ENCODE results near the gene HAAO. TPM values are rescaled to one million over a fixed set of nuclear protein-coding genes. Genes with fewer than 3 reads are reported as not detected.

The HAAO gene
- total RNA-seq, 2 donors from 2014 or later = 25.3 to 33.7 TPM

DNA sequence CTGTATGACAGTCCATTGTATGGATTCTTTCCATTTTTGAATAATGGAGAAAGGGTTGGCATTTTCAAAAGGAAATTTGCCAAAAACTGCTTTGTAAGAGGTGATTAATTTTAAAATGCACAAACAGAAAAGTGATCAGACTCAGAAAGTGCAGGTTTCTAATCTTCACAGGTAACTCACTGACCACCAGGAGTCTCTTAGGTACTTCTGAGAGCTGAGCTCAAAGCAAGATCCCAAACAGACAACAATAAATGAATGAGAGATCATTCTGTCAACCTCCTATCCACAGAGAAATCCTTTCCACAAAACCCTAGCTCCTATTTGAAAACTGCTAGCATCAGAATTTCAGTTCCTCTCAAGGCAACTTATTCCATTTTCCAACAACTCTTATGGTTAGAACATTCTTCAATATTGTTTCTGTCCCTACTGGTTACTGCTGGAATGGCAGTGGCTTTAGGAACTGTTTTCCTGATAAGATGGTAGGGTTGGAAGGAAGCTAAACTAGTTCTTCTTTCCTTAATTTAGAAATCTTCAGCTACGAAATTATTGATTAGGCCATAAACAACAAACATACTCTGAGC lies 20.6 kb upstream of the HAAO start:
- no peak for DNase-seq (ENCODE audit: low spot score)
- H3K27me3 ChIP-seq (replicated peaks; ENCODE audit: insufficient read depth) = no peaks in the 10 kb centered on the region
- TF ChIP-seq, protein P1, sequence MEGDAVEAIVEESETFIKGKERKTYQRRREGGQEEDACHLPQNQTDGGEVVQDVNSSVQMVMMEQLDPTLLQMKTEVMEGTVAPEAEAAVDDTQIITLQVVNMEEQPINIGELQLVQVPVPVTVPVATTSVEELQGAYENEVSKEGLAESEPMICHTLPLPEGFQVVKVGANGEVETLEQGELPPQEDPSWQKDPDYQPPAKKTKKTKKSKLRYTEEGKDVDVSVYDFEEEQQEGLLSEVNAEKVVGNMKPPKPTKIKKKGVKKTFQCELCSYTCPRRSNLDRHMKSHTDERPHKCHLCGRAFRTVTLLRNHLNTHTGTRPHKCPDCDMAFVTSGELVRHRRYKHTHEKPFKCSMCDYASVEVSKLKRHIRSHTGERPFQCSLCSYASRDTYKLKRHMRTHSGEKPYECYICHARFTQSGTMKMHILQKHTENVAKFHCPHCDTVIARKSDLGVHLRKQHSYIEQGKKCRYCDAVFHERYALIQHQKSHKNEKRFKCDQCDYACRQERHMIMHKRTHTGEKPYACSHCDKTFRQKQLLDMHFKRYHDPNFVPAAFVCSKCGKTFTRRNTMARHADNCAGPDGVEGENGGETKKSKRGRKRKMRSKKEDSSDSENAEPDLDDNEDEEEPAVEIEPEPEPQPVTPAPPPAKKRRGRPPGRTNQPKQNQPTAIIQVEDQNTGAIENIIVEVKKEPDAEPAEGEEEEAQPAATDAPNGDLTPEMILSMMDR (IDR thresholded peaks at IDR 0.05) = peak; percentile 56

DNA sequence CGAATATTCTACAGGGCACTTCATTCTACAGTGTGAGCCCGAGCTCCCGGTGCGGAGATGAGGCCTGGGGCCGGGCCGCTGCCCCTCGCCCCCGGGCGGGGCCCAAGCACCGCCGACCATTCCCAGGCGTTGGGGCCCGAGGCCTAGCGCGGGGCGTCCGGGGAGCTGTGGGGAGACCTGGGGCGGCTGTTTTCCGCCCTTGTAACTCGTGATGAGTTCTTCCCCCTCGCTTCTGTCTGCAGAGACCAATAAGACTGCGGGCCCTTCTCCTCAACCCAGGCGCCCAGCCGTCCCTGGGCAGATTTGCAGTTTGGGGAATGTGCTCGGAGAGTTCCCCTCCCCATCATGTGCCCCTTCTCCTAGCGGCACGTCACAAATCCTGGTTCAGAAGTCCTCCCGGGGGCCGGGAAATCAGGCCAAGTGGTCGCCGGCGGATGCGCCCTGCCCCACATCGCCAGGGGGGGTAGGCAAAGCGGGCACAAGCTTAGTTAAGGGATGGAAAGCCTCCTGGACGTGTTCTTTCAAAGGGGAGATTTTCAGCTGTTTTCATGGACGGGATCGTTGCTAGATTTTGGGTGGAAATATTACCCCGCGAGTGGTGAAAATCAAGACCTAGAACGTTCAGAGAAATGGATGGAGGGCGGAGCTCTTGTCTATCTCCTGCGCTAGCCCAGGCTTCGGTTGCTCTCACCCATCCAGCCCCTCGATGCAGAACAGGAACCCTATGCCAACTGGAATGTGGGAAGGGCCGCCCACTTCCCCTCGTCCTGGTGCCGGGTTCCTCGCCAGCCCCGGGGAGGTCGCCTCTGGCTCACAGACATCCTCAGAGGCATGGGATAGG lies 18.8 kb upstream of the HAAO start:
- TF ChIP-seq, protein P1 (IDR thresholded peaks at IDR 0.05) = no peak
- peak; percentile 35 for ATAC-seq (ENCODE audit: insufficient number of reproducible peaks, low FRiP score, low read depth)
- H3K36me3 ChIP-seq = no peaks in the 10 kb centered on the region

More for the DNA sequence above, 20.6 kb upstream of the HAAO start:
- H3K4me3 ChIP-seq = no peak overlapping the region
- peaks cover 6 to 13% of the 10 kb centered on the region in 2 donors for H3K4me1 ChIP-seq (ENCODE audit: control insufficient read depth in 1 of 2, low read depth in 2 of 2)
- no peak for ATAC-seq (ENCODE audit: insufficient number of reproducible peaks, low FRiP score, low read depth)
- H3K27ac ChIP-seq = peak overlapping the region in 1 of 2 donors; percentile 2
- H3K36me3 ChIP-seq = no peaks in the 10 kb centered on the region
- no peaks in the 10 kb centered on the region for H3K9me3 ChIP-seq

DNA sequence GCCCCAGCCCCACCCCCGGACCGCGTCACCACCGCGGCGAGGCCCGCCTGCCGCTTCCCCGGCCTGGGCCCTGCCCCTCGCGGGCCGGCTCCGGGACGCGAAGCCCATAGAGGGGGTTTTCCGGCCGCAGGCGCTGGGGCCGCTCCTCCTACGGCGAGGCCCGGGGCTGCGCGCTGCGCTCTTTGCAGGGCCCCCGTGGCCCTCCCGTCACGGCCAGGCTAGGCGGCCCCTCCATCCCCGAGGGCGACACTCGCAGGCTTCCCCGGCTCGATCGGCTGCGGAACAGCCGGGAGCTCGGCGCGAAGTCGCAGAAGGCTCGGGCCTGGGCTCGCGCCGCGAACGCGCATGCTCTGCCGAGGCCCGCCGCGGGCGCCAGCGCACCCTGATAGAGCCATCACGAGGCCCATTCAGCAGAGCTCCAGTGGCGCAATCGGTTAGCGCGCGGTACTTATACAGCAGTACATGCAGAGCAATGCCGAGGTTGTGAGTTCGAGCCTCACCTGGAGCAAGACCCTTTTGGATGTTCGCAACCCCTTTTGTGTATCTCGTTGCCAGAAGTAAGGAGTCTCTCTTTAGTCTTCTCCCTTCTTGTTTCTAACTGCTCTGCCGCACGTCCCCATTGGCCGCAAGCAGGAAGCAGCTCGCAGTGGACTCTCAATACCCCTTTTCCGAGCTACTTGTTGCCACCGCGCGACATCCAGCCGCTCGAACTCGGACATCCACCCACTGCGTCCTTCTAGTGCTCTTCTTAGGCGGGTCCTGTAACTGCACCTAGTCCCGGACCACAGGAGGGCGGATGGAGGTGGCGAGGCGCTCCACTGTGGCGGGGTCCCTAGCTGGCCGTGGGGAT lies 18.0 kb upstream of the HAAO start:
- peak; percentile 82 for DNase-seq (ENCODE audit: low spot score)
- H3K27ac ChIP-seq = peak overlapping the region; percentile 99
- H3K9me3 ChIP-seq = no peaks in the 10 kb centered on the region
- peak; percentile 90 for ATAC-seq (ENCODE audit: insufficient number of reproducible peaks, low FRiP score, low read depth)
- H3K36me3 ChIP-seq = no peaks in the 10 kb centered on the region
- TF ChIP-seq, protein P1 (IDR thresholded peaks at IDR 0.05) = no peak
- H3K4me1 ChIP-seq (ENCODE audit: control insufficient read depth in 1 of 2, low read depth in 2 of 2) = peaks cover 6 to 13% of the 10 kb centered on the region in 2 donors
- no peaks in the 10 kb centered on the region for H3K27me3 ChIP-seq (replicated peaks; ENCODE audit: insufficient read depth)
- H3K4me3 ChIP-seq = peak overlapping the region; percentile 81

More for the DNA sequence above, 18.8 kb upstream of the HAAO start:
- H3K4me3 ChIP-seq = peak overlapping the region; percentile 81
- peaks cover 6 to 13% of the 10 kb centered on the region in 2 donors for H3K4me1 ChIP-seq (ENCODE audit: control insufficient read depth in 1 of 2, low read depth in 2 of 2)
- DNase-seq (ENCODE audit: low spot score) = no peak
- H3K27me3 ChIP-seq (replicated peaks; ENCODE audit: insufficient read depth) = no peaks in the 10 kb centered on the region
- H3K9me3 ChIP-seq = no peaks in the 10 kb centered on the region
- peak overlapping the region; percentile 99 for H3K27ac ChIP-seq

DNA sequence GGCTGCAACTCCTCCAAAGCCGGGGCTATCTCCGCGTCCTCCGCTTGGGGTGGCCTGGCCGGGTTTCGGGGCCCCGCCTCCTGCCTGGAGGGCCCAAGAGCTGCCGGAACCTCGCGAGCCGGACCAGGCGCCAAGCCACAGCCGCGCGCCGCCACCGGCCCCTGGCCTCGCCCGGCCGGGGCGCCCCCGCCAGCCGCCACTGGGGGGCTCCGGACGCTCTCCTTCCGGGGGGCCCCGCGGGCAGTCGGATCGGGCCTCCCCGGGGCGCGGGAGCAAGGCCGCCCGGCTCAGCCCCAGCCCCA lies 17.4 kb upstream of the HAAO start:
- ATAC-seq (ENCODE audit: insufficient number of reproducible peaks, low FRiP score, low read depth) = peak; percentile 37
- no peaks in the 10 kb centered on the region for H3K36me3 ChIP-seq
- DNase-seq (ENCODE audit: low spot score) = peak; percentile 38
- peak overlapping the region; percentile 99 for H3K27ac ChIP-seq
- peak overlapping the region; percentile 81 for H3K4me3 ChIP-seq
- H3K9me3 ChIP-seq = no peaks in the 10 kb centered on the region
- H3K4me1 ChIP-seq (ENCODE audit: control insufficient read depth in 1 of 2, low read depth in 2 of 2) = peaks cover 6 to 13% of the 10 kb centered on the region in 2 donors
- TF ChIP-seq, protein P1 (IDR thresholded peaks at IDR 0.05) = peak; percentile 43
- no peaks in the 10 kb centered on the region for H3K27me3 ChIP-seq (replicated peaks; ENCODE audit: insufficient read depth)
